GM21717 (cell line): ENCODE measurements around the gene TRAF3.

Source experiments
- ATAC-seq: cut with Tn5 transposase; IDR thresholded peaks from one replicate; pipeline ENCODE4 v1.9.1; 2021; ENCODE audit warnings: mild to moderate bottlenecking, moderate library complexity; ENCODE audit not compliant: unreplicated experiment

Gene TRAF3, protein sequence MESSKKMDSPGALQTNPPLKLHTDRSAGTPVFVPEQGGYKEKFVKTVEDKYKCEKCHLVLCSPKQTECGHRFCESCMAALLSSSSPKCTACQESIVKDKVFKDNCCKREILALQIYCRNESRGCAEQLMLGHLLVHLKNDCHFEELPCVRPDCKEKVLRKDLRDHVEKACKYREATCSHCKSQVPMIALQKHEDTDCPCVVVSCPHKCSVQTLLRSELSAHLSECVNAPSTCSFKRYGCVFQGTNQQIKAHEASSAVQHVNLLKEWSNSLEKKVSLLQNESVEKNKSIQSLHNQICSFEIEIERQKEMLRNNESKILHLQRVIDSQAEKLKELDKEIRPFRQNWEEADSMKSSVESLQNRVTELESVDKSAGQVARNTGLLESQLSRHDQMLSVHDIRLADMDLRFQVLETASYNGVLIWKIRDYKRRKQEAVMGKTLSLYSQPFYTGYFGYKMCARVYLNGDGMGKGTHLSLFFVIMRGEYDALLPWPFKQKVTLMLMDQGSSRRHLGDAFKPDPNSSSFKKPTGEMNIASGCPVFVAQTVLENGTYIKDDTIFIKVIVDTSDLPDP

DNA sequence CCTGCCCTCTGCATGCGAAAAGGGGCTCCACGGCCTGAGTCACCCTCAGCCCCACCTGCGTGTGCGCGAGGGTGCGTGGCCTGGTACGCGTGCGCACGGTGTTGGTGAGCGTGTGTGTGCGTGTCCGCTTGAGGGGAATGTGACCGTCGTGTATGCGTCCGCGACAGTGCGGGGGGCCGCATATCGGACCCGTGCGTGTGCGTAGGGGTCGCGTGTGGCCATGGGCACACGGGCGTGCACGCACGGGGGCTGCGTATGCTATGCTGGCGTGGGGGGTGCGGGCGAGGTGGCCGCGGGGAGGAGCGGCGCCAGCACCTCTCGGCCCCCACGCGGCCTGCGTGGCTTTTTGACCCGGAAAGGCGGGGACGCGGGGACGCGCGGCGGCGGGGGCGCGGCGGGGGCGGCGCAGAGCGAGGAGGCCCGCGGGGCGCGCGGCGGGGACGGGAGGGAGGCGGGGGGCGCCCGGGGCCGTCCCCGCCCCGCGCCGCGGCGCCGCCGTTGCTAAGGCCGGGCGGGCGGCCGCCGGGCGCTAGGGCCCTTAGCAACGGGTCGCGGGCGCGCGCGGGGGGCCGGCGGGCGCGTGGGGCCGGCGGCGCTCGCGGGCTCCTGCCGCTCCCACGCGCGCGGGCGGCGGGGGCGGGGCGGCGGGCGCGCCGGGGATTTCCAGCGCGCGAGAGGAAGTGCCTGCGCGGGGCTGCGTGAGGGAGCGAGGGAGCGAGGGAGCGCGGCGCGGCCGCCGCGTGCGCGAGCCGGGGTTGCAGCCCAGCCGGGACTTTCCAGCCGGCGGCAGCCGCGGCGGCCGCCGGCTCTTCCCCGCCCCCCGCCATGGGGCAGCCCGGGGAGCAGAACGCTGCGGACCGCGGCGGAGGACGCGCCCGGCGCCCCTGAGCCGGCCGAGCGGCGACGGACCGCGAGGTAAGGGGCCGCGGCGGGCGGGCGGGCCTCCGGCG lies at the start of gene TRAF3:
Gene TRAF3 (plus strand): TSS at position 689 of the 950 bp plus-strand sequence. CDS start 92,753 bp downstream, outside the sequence.
- ATAC-seq: peak; percentile 43

DNA sequence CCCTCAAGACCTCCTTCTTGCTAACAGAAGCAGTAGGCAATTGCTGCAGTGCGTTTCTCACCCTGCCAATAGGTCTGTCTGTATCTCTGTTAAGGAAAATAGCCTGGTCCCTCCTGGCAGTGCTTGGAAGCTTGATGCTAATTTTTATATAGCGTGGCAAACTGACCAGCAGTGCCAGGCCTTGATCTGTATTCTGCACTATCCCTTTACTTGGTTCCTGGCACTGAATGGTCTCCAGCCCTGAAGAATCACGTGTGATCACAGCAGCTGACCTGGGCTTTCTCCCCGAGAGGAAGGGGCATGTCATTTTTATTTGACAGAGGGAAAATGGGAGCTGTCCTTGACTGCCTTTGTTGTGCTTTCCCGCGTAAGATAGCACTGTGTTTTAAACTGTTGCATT lies 48.7 kb upstream of the TRAF3 start:
- ATAC-seq: no peak

DNA sequence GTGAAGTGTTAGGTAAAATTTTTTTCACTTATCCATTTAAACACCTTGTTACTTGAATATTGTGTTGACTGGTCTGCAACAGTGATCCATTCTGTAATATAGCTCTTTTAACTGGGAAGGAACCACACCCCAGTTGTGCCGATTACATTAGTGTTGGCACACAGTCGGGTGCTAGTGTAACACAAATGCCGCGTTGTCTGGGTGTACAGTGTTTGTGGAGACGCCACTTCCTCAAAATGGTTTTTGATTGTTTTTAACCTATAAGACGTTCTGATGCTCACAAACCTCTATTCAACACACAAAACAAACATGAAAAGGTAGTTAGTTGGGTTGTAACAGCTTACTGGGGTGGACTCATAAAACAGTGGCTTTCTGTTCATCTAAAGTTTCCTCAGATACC lies 48.0 kb upstream of the TRAF3 start:
- ATAC-seq: no peak

DNA sequence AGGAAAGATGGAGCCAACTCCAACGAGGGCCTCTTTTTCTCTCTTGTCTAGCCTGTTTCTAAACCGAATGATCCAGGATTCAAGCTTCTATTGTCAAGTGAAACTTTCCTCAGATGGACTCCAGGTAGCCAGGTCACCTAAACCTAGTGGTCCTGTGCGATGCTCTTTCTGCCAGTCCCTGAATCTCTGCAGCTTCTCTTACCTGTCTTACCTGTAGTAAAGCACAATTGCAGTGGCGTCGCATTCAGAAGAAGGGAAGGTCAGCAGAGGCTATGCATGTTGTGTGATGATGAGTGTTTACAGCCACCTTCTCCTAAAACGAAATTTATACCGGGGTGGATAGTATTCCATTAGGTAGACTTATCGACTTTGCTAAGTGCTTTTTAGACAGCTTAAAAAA lies 47.4 kb upstream of the TRAF3 start:
- no peak for ATAC-seq

DNA sequence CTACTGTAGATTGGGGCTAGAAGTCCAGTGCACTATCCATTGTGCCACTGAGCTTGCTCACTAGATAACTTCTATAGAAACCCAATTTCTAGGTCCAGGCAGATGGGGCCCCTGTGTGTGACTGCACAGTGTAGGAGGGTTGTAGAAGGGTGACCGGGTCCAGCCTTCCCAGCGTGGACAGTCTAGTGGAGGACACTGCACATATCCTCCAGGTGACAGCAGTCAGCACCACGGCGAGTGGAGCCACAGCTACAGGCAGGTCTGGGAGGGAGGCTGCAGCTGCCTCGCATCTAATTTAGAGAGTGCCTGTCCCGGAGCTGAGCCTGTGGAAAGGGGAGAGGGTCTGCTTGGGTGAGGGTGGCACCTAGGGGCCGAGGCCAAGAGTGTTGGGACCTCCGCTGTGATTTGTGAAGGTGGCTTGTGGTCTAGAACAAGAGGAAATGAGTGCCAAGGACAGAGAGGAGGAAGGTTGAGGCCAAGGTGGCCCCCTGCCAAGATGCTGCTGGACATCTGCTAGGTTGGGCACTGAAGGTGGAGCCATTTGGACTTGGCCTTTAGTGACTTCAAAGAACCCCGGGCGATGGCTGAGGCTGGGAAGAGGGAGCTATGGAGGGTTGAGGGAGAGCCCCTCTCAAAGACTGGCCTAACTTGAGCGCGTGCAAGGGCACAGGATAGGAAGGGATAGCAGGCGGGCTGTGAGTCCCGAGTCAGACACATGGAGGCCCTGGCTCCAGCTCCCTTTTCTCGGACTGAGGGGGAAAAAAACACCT lies 46.0 kb upstream of the TRAF3 start:
- ATAC-seq: no peak

DNA sequence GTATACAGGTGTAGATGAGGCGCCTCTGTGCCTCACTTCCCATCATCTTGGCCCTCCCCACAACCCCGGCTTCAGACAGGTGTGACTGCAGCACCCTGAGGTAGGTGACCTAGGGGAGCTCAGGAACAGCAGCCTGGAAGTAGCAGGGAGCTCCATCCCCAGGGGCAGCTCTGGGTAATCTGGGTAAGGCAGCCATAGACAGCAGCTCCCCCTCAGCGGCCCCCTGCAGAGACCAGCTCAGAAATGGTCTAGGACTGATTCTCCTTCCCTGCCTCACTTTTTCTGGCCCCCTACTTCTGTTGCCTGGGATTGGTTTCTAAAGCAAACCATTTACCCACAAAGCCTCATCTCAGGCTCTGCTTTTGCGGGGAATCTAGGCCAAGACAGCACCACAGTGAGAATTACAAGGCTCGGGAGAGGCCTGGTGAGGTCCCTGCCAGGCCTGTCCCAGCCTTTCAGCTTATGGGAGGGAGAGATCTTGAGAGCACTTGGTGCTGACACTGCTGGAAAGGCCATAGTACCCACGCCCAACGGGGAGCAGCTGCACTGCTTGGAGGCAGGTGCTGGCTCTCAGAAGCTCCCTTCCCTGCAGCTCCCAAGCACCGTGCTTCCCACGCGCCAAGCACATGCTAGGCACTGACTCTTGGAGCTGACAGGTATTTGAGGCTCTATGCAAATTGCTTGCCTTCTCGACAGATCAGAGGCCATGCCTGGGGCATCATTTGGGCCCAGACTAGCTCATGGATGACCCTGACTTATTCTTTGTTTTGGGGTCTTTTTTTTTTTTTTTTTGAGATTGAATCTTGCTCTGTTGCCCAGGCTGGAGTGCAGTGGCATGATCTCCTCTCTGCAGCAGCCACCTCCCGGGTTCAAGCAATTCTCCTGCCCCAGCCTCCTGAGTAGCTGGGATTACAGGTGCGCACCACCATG lies 45.1 kb upstream of the TRAF3 start:
- no peak for ATAC-seq

DNA sequence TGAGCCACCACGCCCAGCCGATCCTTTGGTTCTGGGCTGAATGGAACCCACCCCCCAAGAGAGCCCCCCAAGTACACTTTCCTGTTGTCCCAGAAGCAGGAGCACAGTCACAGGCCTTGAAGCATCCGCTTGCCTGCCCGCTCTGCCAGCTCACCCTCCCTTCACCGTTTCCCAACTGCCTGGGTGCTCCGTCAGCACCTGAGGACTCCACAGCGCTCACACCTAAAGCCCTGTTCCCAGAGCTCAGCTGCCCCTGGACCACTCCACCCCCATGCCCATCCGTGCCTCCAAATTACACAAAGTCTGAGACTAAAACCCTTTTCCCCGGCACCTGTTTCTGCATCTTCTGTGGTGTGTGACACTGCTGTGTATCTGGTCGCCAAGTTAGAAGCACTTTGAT lies 44.3 kb upstream of the TRAF3 start:
- ATAC-seq: no peak

DNA sequence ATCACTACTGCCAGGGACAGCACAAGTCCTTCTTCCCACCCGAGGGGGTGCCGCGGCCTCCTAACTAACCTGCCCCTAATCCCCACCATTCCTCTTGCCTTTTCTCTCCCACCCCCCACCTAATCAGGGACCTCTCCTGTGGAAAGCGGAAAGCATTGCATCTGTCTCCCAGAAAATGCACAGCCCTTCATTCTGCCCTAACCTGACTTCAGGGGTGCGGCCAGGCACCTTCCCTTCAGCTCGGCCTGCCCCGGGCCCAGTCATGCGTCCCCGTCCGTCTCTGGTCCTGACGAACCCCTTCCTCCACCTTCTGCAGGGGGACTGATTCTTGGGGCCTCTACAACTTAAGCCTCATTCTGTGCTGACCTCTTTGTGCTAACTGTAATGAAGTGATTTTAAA lies 43.9 kb upstream of the TRAF3 start:
- ATAC-seq: no peak

DNA sequence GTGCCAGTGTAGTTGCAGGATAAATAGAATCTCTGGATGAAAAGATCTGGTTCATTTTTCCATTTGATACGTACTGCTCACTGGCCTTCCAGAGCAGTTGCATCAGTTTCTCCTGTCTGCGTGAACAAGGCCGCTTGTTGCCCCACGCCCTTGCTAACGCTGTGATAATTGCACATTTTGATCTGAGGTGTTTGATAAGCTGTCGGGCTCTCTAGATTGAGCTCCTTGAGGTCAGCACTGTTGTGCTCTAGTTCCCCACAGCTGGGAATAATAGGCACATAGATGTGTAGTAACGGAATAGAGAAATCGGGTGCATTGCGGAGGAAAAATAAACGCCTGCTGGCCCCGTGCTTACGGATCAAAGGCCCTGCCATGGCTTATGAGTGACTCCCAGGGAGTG lies 42.8 kb upstream of the TRAF3 start:
- no peak for ATAC-seq

DNA sequence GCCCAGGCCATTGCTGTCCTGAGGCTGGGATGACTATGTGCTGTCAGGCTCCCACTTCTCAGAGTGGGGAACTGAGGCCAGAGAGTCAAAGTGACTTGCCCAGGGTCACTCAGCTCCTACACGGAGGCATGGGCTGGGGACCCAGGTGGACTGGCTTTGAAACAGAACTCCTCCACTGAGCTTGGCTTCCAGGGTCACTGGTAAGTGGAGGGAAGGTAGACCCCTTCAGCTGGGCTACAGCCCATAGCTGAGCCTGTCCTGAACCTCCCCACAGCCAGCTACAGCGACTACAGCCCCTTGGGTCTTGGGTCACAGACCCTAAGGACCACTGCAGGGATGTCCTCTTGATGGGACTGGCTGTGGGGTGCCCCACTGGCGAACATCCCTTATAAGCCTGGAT lies 40.3 kb upstream of the TRAF3 start:
- ATAC-seq: no peak

DNA sequence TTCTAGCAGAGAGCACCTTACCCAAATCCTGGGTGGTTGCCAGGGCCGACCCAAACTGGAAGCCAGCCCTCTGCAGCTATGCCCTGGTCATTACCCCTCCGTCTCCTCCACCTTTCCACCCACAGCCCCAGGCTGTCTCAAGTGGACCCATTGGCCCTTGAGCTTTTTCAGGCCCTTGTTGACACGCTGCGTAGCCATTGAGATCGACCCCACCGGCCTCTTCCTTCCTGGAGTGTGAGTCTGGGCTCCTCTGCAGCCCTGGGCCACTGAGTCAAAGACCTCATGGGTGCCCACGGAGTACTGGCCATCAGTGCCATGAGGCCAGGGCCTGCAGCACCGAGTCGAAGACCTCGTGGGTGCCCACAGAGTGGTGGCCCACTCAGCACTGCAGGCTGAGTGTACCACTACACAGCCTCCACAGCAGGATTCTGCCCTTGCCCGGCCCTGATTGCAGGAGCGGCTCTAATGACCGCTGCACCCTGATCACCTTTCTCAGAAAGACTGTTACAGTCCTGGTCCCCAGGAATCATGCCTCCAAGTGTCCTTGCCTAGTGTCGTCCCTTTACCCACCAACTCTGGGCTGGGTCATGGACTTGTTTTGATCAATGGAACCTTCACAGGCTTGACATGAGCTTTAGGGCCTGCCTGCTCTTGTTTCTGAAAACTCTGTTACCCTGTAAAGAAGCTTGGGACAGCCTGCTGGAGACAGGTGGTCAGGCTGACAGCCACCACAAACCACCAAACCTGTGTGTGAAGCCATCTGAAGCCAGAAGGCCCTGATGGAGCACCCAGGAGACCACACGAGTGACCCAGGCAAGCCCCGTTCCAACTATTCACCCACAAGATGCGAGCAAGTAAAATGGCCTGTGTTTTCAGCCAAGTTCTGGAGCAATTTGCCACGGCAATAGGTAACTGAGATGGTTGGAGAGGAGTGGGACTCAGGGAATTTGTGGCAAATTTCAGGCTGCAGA lies 39.6 kb upstream of the TRAF3 start:
- no peak for ATAC-seq

DNA sequence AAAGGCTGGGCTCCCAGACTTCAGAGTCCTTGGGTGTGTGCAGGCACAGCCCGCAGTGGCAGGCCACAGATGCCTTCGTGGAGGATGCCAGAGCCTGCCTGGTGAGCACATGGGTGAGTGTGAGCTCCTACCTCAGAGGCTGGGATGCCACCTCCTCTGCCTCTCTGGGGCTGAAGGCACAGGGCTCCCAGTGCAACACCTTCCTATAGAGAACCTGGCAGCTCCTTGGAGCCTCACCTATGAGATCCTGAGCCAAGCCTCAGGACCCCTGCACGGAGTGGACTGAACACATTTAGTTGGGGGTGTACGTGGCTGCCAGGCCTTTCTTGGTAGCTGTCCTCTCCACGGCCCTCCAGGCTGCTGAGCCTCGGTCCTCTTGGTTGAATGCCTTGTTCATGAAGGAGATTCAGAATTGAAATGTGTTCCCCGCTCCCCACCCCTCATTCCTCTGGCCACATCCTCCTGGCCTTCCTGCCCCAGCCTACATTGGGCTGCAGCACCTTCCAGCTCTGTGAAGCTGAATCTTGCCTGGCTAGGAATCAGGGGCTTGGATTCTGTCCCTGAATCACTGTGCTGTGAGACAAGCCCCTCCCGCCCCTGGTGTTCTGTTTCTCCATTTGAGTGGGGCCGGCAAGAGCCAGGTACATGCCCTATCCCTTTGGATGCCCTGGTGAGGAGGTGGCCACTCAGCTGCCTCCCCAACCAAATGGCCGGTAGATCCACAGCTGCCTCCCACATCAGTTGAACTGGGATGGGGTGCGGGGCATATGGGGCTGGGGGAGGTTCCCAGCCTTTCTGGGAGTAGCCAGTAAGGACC lies 38.7 kb upstream of the TRAF3 start:
- ATAC-seq: no peak

DNA sequence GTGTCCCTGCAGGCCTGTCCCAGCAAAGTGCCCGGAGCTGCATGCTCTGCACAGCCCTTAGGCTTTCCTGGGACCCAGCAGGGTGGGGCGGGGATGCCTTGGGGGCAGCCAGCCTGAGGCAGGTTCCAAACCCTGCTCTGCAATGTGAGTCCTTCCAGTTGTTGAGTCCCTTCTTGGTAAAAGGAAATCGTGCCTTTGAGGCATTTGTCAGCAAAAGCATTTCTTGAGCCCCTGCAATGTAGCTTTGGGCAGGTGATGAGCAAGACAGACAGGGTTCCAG lies 38.1 kb upstream of the TRAF3 start:
- ATAC-seq: no peak

DNA sequence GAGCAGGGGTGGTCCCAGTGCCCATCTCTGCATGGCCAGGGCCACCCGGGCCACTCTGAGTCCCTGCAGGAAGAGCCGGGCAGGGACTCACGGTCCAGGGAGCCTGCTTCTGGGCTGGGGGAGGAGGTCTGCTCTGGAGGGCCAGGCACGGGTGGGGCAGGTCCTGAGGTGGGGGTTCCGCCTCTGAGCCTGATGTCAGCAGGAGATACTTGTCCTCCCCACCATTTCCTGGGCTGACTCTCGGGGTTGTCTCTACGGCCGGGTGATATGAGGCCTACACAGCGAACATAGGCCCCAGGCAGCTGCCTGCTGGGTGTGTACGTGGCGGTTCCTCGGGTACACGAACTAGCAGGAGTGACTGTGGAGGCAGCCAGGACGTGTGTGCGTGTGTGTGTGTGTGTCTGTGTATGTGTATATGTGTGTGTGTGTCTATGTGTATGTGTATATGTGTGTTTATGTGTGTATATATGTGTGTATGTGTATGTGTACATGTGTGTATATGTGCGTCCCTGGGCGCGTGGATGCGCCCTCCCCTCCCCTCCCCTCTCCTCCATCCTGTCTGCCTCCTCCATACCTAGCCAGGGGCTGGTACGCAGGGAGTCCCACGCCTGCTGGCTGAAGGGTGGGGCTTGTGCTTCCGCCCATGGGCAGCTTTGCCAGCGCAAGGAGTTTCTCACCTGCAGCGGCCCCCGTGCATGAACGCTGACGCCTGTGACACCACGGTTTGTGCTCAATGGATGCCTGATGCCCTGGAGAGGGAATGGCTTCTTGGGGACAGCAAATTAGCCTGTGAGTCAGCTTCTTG lies 30.4 kb upstream of the TRAF3 start:
- ATAC-seq: no peak

DNA sequence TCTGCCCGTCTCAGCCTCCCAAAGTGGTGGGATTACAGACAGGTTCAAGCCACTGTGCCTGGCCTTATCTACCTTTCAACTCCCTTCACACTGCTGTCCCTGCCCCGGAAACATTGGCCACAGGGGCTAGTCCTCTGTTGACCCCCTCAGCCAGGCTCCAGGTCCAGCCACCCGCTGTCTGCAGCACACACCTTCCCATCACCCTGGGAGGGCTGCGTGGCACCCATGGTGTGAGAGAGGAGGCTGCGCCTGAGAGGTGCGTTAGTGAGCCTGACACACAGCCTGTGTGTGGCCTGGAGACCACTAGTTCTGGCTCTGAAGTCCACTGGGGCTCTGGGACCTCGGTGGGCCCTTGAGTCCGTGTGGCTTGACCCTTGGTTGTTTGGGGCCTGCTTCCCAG lies 28.4 kb upstream of the TRAF3 start:
- ATAC-seq: no peak

DNA sequence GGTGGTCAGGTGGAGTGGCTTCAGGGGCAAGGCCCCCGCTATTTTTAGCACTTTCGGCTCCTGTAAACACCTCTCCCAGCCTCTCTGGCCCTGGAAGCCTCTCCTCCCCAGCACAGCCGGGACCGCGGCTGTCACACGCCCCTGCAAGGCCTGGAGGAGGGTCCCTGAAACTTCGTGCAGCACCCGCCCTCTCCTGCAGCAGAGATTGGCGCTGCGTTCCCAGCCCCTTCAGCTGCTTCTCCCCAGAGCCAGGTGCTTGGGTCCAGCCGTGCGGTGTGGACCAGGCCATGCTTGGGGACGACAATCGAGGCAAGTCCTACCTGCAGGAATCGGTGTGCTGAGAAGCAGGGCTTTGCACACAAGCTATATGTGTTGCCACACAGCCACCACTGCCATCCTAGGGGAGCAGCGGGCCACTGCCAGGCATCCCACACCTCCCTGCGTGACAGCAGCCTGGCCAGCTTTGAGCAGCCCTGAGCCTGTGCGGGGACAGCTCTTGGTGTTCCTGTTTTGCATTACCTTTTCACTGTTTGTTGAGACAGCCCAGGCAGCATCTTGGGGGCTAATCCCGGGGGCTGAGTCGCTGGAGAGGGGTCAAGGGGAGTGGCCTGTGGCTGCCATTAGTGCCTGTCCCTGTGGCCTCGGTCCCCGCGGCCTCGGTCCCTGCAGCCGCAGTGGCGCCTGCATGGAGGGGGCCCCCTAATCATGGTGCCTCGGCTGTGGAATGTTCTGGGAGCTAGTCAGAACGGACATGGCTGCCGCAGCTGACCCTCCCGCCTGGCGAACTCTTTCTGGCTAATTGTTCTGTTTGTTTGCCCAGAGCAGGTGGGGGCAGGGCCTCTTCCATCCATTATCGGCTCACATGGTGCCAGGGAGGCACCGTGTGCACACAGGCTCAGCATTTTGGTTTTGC lies 27.6 kb upstream of the TRAF3 start:
- ATAC-seq: no peak
